Measurements from ENCODE around the gene UBE2Z.
A peak's percentile ranks its signal among the peaks of the same experiment; 100 is the strongest.
"Not testable (repeated sequence)": the region's sequence is repeated elsewhere in the genome, so short reads cannot be mapped to it uniquely, and the experiment has no call there.

UBE2Z gene

DNA sequence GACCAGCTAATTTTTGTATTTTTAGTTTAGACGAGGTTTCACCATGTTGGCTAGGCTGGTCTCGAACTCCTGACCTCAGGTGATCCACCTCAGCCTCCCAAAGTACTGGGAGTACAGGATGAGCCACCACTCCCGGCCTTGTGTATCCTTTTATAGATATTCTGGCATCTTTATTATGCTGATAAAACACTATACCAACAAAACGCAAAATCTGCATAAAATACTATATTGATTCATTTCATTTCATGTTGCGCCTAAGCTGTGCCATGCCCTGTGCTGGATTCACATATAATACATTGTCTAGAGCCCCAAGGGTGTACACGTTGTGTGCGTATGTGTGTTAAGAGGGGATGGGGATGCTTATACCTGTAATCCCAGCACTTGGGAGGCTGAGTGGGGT, 3.8 kb upstream of the UBE2Z start:
- no peak for DNase-seq (ENCODE audit: low read depth, low spot score)

DNA sequence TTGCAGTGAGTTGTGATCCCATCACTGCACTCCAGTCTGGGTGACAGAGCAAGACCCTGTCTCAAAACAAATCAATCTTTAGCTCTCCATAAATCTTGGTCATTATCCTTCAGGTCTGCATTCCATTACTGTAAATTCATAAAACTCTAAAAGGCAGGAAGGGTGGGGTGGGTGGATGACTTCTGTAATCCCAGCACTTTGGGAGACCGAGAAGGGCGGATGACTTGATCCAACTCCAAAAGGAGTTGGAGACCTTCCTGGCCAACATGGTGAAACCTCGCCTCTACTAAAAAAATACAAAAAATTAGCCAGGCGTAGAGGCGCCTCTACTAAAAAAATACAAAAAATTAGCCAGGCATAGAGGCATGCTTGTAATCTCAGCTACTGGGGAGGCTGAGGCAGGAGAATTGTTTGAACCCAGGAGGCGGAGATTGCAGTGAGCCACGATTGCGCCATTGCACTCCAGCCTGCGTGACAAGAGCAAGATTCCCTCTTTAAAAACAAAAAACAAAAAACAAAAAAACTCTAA, 2.2 kb upstream of the UBE2Z start:
- DNase-seq (ENCODE audit: low read depth, low spot score) = no peak

DNA sequence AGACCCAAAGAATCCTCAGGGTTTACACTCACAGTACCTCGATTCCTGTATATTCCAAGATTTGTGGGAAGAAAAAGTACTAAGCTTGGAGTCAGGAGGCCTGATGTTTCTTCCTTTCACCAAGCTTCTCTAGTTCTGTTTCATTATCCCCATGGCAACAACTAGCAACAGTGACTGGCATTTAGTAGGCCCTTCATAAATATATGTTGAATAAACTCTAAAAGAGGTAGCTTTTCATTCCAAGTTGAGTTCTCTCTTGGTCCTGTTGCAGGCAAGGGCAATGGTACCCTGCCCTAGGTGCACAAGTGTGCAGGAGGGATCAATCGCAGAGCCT, 527 bp upstream of the UBE2Z start:
- DNase-seq (ENCODE audit: low read depth, low spot score) = no peak

DNA sequence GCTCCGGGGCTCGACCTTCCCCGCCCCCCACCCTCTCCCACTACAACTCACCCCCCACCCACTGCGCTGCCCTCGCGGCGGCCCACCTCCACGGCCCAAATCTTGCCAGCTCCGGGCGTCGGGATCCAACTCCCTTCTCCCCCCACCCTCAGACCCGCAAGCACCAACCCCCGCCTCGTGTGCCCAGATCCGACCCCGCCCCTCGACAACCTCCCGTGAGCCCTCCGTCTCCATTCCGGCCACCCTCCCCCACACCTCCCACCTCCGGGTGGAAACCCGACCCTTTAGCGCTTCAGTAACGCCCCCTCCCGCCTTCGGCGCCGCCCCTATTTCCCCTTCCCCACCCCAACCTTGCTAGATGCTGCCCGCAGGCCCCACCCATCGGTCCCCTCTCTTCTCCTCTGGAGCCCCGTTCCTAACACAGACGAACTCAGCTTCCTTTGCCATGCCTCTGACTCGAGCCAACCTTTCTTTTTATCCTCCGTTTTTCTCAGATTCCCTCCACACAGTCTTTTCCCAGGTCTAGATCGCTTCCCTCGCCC, 717 bp downstream of the UBE2Z start:
- peak; percentile 73 for DNase-seq (ENCODE audit: low read depth, low spot score)

DNA sequence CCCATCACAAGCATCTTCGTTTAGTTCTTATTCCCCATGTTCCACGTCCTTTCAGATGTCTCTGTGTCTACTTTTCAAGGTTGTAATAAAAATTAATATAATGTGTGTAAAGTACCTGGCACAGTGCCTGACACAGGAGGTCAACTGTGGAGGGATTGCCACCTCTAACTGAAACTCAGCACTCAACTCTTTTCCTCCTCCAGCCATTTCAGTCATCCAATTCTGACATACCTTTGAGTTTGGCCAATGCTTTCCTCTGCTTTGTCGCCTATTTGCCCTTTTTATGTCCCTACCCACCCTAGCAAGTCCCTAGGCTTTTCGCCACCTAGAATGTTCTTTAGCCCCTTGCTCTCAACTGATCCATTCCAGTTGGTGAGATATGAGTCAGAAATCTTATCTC, 1.6 kb downstream of the UBE2Z start:
- no peak for DNase-seq (ENCODE audit: low read depth, low spot score)

DNA sequence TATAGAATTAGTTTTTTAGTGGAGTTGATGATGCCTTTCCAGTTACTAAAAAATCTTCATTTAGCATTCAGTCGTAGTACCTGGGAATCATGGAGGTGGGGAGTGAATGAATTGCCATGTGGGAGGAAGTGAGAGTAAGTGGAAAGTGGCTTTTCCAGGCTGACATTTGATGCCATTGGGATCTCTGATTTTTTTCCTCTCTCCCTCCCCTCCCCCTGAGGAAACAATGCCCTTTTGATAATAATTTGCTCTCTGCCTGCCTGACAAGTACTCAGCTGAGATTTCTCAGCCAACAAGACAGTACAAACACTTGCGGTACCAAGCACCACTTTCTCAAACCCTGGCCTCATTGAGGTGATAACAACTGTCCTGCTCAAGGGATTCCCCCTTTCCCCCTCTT, 2.2 kb downstream of the UBE2Z start:
- no peak for DNase-seq (ENCODE audit: low read depth, low spot score)

DNA sequence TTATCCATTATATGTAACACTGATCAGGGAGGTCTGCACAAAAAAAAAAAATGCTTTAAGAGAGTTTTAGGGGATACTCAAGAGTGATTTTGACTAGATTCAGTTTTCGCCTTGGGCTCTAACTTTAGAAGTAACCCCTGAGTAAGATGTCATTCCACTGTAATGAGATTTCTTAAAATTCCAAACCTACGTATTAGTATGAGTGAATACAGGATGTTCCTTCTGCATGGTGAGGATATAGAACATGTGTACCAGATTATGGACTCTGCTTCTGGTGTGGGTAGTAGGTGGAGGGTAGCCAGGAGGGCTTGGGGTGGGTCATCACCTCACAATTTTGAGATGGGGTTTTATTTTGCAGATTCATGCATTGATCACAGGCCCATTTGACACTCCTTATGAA, 4.3 kb downstream of the UBE2Z start:
- DNase-seq (ENCODE audit: low read depth, low spot score) = no peak

DNA sequence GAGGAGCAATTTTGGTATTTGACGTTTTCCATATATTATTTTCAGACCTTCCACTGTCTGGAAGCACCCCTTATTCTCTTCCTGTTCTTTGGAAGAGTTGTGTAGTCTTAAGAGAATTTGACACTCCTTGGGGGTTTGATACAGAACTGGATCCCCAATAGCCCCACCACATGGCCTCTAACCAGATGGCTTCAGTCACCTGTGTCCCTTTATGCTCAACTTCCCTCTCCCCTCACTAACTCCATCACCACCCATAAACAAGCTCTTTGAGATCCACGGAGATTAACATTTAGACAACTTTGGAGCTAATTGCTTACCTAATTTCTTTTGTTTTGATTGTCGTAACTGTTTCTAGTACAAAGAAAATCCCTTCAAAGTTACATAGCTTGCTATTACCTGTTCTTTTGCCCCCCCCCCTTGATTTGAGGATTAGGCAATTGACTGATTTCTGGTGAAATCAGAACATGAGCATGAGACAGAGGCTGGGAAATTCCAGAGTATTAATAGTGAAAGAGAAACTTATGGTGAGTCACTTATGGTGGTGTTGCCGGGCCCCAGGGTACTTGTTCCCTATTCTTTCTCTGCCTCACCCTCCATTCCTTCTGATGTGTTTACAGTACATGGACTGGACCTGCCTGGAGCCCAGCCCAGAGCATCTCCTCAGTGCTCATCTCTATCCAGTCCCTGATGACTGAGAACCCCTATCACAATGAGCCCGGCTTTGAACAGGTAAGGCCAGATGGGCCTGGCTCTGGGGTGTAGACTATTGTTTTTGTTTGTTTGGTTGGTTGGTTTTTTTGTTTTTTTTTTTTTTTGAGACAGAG, 7.5 kb downstream of the UBE2Z start:
- DNase-seq (ENCODE audit: low read depth, low spot score) = no peak

DNA sequence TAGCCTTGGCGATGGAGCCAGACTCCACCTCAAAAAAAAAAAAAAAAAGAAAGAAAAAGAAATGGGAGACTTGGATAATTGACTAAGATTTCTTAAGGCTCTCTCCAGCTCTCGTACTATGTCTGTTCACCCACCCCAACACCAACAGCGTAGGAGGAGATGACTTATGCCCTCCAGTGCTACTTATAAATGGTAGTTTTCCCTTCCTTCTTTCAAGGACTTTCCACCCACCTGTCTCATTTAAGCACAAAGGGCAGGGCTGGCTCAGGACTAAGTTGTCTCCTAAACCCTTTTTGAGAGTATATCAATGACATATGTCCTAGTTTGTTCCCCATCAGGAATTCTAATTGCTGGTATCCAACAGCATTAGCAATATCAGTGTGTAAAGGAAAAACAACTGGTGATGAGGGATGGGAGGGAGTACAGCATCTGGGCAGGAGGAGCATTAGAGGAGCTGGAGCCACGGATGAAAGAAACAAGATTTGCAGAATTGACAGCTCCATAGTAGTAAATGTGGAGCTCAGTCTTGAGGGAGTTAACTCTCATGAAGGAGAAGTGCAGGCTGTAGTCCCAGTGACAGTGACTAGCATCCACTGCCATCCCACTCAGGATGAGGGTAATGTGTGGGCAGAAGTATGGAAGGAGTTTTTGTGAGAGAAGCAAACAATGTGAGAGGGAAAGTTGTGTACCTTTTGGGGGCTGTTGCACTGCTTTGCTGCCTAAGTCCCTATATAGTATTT, 17.2 kb downstream of the UBE2Z start:
- DNase-seq (ENCODE audit: low read depth, low spot score) = no peak

DNA sequence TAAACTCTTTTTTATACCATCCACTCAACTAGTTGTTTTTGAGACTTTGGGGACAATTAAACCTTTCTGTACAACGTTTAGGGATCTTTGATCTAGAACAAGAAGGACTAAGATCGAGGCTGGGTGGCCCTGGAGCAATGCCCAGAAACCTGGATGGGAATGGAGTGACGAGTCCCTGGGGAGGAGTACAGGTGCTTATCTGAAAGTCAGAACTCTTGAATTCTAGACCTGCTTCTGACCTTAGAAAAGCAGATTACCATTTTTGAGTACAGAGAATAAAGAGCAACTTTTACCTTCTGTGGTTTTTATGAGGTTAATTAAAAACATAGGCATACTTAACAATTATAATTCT, 17.8 kb downstream of the UBE2Z start:
- no peak for DNase-seq (ENCODE audit: low read depth, low spot score)

DNA sequence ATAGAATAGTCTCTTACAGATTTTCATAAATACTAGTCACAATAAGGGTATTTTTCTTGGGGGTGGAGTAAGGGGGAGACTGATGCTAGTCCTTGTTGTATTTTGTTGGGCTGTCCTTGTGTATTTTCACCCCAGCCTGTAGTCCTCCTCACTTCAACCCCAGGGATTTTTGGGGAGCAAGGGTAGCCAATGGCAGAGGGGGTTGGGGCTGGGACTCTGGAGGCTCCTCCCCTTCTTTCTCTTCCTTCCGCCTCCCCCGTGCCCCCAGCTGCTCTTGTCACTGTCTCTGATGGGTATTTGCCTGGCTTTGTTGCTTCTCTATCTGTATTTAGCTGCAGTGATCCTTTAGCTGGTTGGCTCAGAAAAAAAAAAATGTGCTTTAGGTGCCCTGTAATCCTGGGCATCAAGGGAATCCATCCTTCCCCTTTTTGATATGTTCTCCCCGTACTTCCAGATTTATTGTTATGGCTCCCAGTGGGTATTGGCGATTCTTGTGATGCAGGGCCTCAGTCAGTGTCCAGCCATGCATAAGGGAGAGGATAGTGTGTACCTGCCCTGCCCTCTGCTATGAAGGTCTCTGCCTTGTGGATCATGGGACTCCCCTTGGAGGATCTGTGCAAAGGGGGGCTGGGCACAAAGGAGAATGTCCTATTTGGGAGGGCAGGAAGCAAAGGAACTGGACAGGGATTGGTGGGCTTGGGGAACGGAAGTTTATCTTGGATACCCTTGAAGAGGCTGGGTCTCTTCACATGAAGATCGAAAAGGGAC, 20.0 kb downstream of the UBE2Z start:
- no peak for DNase-seq (ENCODE audit: low read depth, low spot score)

DNA sequence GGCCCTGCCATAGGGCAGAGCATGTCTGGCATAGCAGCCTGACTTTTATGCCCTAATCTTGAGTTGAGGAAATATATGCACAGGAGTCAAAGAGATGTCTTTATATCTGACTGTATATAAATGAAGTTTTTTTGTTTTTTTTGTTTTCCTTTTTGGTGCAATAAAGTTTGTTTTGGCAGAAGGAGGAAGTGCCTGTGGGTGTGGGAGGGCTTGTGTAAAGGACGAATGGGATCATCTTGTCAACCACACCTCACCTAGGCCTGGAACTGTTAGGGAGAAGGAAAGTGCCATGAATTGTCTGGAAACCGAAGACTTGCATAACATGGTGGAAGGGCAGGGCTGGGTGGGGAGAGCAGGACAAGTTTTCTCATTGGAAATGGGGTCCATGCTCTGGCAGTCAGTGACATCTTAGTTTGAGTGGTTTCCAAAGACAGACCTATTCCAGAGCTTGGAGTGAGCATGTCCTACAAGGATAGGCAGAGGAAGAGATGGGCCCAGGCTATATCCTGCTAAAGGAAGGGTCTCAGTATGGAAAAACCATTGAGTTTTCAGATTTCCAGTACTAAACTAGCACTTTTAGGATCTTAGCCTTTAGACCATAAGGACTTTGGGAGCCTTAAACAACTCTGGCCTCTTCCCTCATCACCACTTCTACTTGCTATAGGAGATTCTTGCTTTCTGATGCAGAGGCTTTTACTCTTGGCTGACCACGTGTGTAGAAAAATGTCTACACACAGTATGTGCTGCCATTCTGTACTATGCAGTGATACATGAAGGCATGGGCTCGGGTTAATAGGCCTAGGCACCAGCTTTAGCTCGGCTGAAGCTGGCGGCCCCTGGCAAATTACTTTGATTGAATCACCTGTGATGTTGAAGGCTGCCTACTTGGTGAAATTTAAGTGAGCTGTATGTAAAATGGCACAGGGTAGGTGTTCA, 20.9 kb downstream of the UBE2Z start:
- no peak for DNase-seq (ENCODE audit: low read depth, low spot score)

DNA sequence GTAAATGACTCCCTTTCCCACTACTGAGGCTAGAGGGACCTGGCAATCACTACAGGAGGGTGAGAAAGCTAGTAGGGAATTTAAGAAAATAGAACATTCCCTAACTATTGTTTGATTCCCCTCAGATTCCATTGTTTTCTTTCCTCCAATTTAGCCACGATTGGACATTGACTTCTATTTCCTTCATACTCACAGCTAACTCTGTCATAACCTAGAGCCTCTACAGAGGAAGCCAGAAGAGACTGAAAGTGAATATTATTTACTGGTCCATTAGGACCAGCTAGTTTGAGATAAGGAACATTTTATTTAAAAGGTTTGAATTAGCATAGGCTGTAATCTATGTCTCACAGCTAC, 21.6 kb downstream of the UBE2Z start:
- DNase-seq (ENCODE audit: low read depth, low spot score) = no peak

DNA sequence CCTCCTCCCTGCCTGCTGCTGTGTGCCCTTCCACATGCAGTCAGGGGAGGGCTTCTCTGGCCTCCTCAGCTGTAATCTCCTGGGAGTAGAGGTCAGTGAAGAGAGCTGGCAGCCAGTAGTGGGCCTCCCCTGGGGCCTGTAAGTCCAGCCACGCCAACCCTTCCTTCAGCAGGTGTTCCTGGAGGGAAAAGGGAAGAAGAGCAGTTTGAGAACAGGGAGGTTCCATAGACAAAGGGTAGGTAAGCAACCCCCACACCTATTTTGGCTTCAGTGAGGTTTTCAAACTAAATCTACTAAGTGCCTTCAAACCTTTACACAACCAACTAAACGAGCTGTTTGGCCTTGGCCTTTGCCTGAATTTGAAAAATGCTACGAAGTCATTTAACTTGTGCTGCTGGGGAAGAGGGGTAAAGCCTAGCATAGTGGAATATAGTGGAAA, 22.2 kb downstream of the UBE2Z start:
- DNase-seq (ENCODE audit: low read depth, low spot score) = no peak

DNA sequence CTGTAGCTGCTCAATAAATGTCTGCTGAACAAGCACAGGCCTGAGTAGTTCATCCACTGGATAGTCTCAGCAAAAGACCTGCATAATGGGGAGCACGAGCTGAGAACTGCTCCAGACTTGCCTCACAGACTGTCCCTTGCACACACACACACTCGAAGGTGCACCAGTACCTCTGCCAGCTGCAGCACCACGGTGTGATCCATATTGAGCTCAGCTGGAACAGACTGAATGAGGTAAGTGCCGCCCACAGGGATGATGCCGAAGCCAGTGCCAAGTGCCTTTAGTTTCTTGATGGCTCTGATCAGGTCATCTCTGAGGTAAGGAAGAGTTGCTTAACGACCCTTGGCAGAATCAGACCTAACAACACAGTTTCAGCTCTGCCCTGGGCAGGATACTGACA, 24.8 kb downstream of the UBE2Z start:
- DNase-seq (ENCODE audit: low read depth, low spot score) = no peak

DNA sequence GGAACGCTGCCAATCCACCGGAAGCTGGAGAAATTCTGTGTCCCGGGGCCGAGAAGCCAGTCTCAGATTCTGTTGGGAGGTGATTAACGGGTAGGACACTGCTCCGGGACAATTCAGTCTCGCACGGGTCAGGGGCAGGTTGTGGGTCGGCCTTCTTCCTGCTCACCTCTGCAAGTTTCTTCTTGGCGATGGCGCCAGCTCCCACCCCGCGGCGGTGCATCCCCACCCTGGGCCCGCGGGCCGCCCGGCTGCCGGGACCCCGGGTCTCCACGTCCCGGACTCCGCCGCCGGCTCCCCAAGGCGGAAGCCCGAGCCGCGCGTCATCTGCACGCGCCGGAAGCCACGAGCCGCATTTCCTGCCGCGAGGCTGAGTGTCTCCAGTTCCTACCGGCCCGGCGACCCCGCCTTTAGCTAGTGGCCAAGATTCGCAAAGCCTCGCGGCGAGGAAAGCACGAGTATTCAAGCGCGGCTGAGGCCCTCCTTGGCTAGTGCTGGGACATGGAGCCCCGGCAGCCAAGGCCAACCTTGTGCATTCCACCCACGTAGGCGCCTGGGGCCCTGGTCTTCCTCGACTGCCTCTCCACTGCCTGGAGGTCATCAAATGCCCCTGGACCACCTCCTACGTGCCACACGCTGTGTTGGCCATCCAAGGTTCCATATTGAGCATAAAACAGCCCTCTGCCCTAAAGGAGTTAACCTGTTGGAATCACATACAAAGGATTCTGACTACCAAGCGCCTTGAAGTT, 36.5 kb downstream of the UBE2Z start, which contains the start of gene SNF8:
SNF8 (minus strand) TSS at position 328 of the 746 bp plus-strand sequence; CDS start at position 220, 108 bp downstream.
- DNase-seq (ENCODE audit: low read depth, low spot score) = peak; percentile 80

DNA sequence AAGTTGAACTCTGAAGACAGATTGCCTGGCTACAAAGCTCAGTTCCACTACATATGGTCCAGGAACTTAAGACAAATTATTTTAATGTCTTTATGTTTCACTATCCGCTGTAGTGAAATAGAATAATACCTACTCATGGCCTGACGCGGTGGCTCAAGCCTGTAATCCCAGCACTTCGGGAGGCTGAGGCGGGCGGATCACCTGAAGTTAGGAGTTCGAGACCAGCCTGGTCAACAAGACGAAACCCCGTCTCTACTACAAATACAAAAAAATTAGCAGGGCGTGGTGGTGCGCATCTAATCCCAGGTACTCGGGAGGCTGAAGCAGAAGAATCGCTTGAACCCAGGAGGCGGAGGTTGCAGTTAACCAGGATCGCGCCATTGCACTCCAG, 37.0 kb downstream of the UBE2Z start:
- DNase-seq (ENCODE audit: low read depth, low spot score) = not testable (repeated sequence)

DNA sequence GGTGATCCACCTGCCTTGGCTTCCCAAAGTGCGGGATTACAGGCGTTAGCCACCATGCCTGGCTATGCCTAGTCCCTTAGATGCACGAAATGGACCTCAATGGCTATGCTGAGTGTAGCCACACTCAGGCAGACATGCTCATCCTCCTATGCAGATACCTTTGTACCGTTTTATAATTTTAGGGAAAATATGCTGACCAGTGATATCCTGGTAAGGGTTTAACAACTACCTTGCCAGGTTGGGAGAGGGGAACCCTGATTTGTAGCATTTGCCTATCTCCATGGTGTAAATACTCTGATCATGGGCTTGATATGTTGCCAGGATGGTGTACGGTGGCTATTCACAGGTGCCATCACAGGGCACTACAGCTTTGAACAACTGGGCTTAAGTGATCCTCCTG, 43.4 kb downstream of the UBE2Z start:
- no peak for DNase-seq (ENCODE audit: low read depth, low spot score)

DNA sequence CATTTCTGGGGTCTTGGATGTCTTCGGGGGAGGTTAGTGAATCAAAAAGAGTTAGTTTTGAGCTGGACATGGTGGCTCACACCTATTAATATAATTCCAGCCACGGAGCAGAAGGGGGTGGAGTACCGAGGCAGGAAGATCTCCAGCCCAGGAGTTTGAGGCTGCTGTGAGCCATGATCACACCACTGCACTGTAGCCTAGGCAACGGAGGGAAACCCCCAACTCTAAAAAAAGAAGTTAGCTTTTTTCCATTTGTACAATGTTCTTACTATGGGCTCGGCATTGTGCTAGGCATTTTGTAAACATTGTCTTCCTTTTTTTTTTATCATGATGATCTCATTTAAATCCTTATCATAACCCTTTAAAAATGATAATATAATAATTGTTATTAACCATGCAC, 44.7 kb downstream of the UBE2Z start:
- DNase-seq (ENCODE audit: low read depth, low spot score) = no peak

DNA sequence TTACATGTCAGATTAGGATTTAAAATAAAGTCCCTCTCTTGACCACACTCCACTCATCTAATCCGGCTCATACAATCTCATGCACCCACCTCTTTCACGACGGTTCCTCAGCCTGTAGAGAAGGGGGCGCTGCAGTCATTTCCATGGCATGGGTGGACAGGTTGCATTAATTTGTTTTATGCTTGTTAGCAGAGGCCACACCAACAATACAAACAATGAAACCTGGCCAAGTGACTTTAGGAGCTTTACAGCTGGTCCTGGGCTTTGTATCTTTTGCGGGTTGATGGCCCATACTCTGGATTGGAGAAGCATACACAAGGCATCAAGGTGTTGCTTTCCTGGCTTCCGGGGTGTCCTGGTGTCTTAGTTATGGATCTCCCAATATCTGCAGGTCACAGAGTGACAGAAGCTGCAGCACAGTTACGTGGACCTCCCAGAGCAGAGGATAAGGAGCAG, 46.1 kb downstream of the UBE2Z start:
- DNase-seq (ENCODE audit: low read depth, low spot score) = peak; percentile 59
